GM12878 (cell line): ENCODE measurements around the gene INTS6L. TPM values are rescaled to one million over a fixed set of nuclear protein-coding genes. Genes with fewer than 3 reads are reported as not detected.

Source experiments
- ATAC-seq: fragments of 200-7000 bp; cut with Tn5 transposase; 3 replicates; pipeline ENCODE4 v1.9.1; 2020; ENCODE audit warnings: mild to moderate bottlenecking, moderate library complexity
- BruUV-seq: library from RNA; stranded (reverse); fragments of 400-500 nt; replicated peaks from 2 replicates; lab custom pipeline; 2021; lab: Mats Ljungman, UMichigan
- CTCF ChIA-PET: fragments of 300-600 bp; sonication (Branson Sonifier 250); formaldehyde crosslinking; extraction: SDS; loops from one replicate; lab custom pipeline; 2021; ENCODE audit warnings: inconsistent platforms; lab: Yijun Ruan, JAX
- POLR2A ChIA-PET: fragments of 350-600 bp; formaldehyde crosslinking; extraction: SDS; loops from one replicate; lab custom pipeline; 2021; ENCODE audit warnings: inconsistent platforms; lab: Charles Lee
- RAD21 ChIA-PET: fragments of 300-600 bp; sonication (Branson Sonifier 250); formaldehyde crosslinking; loops from one replicate; lab custom pipeline; 2023; ENCODE audit warnings: antibody characterized with exemption; ENCODE audit not compliant: unreplicated experiment; lab: Charles Lee
- SMC1A ChIA-PET: fragments of 300-600 bp; sonication (Branson Sonifier 250); formaldehyde crosslinking; loops from one replicate; lab custom pipeline; 2023; ENCODE audit not compliant: unreplicated experiment, uncharacterized antibody; lab: Charles Lee
- DNase-seq: peaks from one replicate; pipeline ENCODE4 v3.0.0-alpha.2; 2011; ENCODE audit warnings: low read depth, low spot score
- FAIRE-seq: peaks from 3 replicates; lab custom pipeline; 2011; peaks lifted over from hg19 to GRCh38; lab: Jason Lieb, UNC
- H2AFZ ChIP-seq: 2 replicates; pipeline ENCODE4 v1.6.0; 2011; ENCODE audit warnings: low read depth, low read length, control low read depth; ENCODE audit not compliant: control insufficient read depth
- H3K27ac ChIP-seq: 2 replicates; pipeline ENCODE4 v1.5.1; 2011; ENCODE audit warnings: control low read depth; ENCODE audit not compliant: control insufficient read depth, insufficient read depth
- H3K27me3 ChIP-seq, 2 experiments: replicated peaks in 1 of 2; 2 replicates each; pipeline versions ENCODE4 v1.6.0 to v1.6.1; 2011; ENCODE audit warnings: low read length in 1 of 2; ENCODE audit not compliant: control insufficient read depth in 2 of 2, insufficient read depth in 2 of 2
- H3K36me3 ChIP-seq, 2 experiments: 2 replicates each; pipeline ENCODE4 v1.5.1; 2011; ENCODE audit warnings: low read length in 1 of 2; ENCODE audit not compliant: control insufficient read depth in 2 of 2, insufficient read depth in 2 of 2
- H3K4me1 ChIP-seq: 2 replicates; pipeline ENCODE4 v1.6.1; 2011; ENCODE audit warnings: mild to moderate bottlenecking, low read length, moderate library complexity, mixed read lengths; ENCODE audit not compliant: control insufficient read depth, insufficient read depth
- H3K4me2 ChIP-seq: 2 replicates; pipeline ENCODE4 v1.6.0; 2011; ENCODE audit warnings: control low read depth; ENCODE audit not compliant: control insufficient read depth, insufficient read depth
- H3K4me3 ChIP-seq: fragments of 200-600 bp; sonication (generic); 2 replicates; pipeline ENCODE4 v1.5.1; 2016
- H3K79me2 ChIP-seq: 2 replicates; pipeline ENCODE4 v1.6.0; 2011; ENCODE audit warnings: low read length; ENCODE audit not compliant: control insufficient read depth, insufficient read depth
- H3K9ac ChIP-seq: 2 replicates; pipeline ENCODE4 v1.8.0; 2011; ENCODE audit warnings: low read length, control low read depth, mixed read lengths; ENCODE audit not compliant: control insufficient read depth, insufficient read depth
- H3K9me3 ChIP-seq: replicated peaks from 3 replicates; pipeline ENCODE4 v1.5.1; 2011; ENCODE audit warnings: mild to moderate bottlenecking, low read length; ENCODE audit not compliant: control insufficient read depth, insufficient read depth
- H4K20me1 ChIP-seq: 2 replicates; pipeline ENCODE4 v1.6.0; 2011; ENCODE audit not compliant: control insufficient read depth, insufficient read depth
- E2F8 ChIP-seq: fragments of 450-650 bp; IDR thresholded peaks from 2 replicates; pipeline ENCODE4 v1.6.1; 2018; ENCODE audit warnings: mild to moderate bottlenecking, low read depth, moderate library complexity; ENCODE audit not compliant: partially characterized antibody
- EED ChIP-seq: sonication (generic); IDR thresholded peaks from 2 replicates; pipeline ENCODE4 v1.6.1; 2016; ENCODE audit warnings: antibody characterized with exemption, low read depth
- IKZF2 ChIP-seq, 2 experiments: fragments of 450-650 bp; IDR thresholded peaks; 2 replicates each; pipeline ENCODE4 v1.6.1; 2017; ENCODE audit warnings: mild to moderate bottlenecking in 2 of 2, moderate library complexity in 2 of 2
- IRF4 ChIP-seq: IDR thresholded peaks from 2 replicates; pipeline ENCODE4 v1.6.1; 2011; ENCODE audit warnings: low read depth, low read length
- NKRF ChIP-seq: fragments of 450-650 bp; conservative IDR thresholded peaks from 2 replicates; pipeline ENCODE4 v1.6.1; 2017; ENCODE audit warnings: mild to moderate bottlenecking, moderate library complexity
- RAD51 ChIP-seq: fragments of 450-650 bp; IDR thresholded peaks from 2 replicates; pipeline ENCODE4 v1.6.1; 2016; ENCODE audit warnings: moderate library complexity, mild to moderate bottlenecking, inconsistent platforms
- REST ChIP-seq: IDR thresholded peaks from 2 replicates; pipeline ENCODE4 v1.6.1; 2012; ENCODE audit warnings: mild to moderate bottlenecking, low read depth, low read length
- TBL1XR1 ChIP-seq: IDR thresholded peaks from 2 replicates; pipeline ENCODE4 v1.6.1; 2012; ENCODE audit warnings: low read depth, low read length, improper control_type of control experiment
- WGBS: methylation state at CpG from one replicate; pipeline ENCODE4 v1.1.6; 2016; ENCODE audit warnings: low lambda C conversion rate; ENCODE audit not compliant: insufficient replicate concordance, insufficient coverage; ENCODE audit errors: missing lambda C conversion rate; 5-methylcytosine and 5-hydroxymethylcytosine counted together
- in situ Hi-C: fragments of 300-500 bp; cut with MboI; formaldehyde crosslinking; loops from 9 replicates; pipeline ENCODE4 v1.14.3; 2018; ENCODE audit warnings: mixed read lengths
- intact Hi-C: fragments of 100-400 bp; cut with micrococcal nuclease; formaldehyde crosslinking; loops from one replicate; pipeline ENCODE4 v1.14.2; 2022; ENCODE audit not compliant: unreplicated experiment
- polyA plus RNA-seq, 11 experiments: library from polyadenylated mRNA; depleted of rRNA in 4 of 11; unstranded in 6 of 11; stranded (reverse) in 5 of 11; fragments of >200 nt; fragmentation: Nextera tagmentation in 4 of 11; fragmentation: Illumina TruSeq in 1 of 11; extraction: Ambion mirVana in 4 of 11; extraction: Trizol in 1 of 11; gene quantifications; 1 replicate in 1 of 11; 2 replicates in 10 of 11; pipeline versions ENCODE4 v1.2.1 to v1.2.3, GENCODE V29; 2011 to 2016; ENCODE audit warnings: inconsistent platforms in 2 of 11, missing spikeins in 2 of 11, low read depth in 1 of 11
- total RNA-seq, 4 experiments: library from RNA; depleted of rRNA in 3 of 4; stranded (reverse); fragments of >200 nt in 3 of 4; fragmentation: Illumina TruSeq in 1 of 4; extraction: Trizol in 1 of 4; gene quantifications; 2 replicates each; pipeline versions ENCODE4 v1.2.1 to v1.2.3, GENCODE V29; 2013 to 2021

The INTS6L gene
- total and polyA plus RNA-seq, 10 of the 15 experiments (the other 5 are each of a cell fraction or from before 2014, with no cell fraction given), result 4.9 to 84.9 (median 15.3) TPM

GRCh38 chrX:135528254-135528653 lies 7.8 kb downstream of the INTS6L start:
- H4K20me1 ChIP-seq, result no peaks in the 10 kb centered on the region
- in situ Hi-C loops (no loop called here), intact Hi-C loops (no loop called here)
- no peak overlapping the region for H3K9ac ChIP-seq
- no peak overlapping the region for H3K27ac ChIP-seq
- no TSS peak for BruUV-seq
- DNase-seq, result no peak
- no peaks in the 10 kb centered on the region for H3K9me3 ChIP-seq
- no peak overlapping the region for H3K4me3 ChIP-seq
- no peaks in the 10 kb centered on the region; the same call in 1 of the 2 replicates for H3K79me2 ChIP-seq
- CTCF ChIA-PET, result interaction anchor here (1.0 to 2.2 kb wide), 2 partner anchors 9 to 16 kb away, joined by 4 to 7 read pairs; no protein-coding TSS in a partner anchor
- H3K4me1 ChIP-seq, result no peaks in the 10 kb centered on the region
- RAD21 ChIA-PET, result no interaction called here
- ATAC-seq, result no peak
- no peak overlapping the region for H2AFZ ChIP-seq
- TF ChIP-seq RAD51, result no peak
- no peak for TF ChIP-seq EED
- no peak for FAIRE-seq
- POLR2A ChIA-PET, result no interaction called here
- 53% methylated on average over 5 of the region's 5 CpGs for WGBS
- no peaks in the 10 kb centered on the region; a peak in 1 of 4 replicates for H3K36me3 ChIP-seq
- no peaks in the 10 kb centered on the region for H3K27me3 ChIP-seq
- SMC1A ChIA-PET, result no interaction called here
- no peak overlapping the region for H3K4me2 ChIP-seq

- RAD21 ChIA-PET, result no interaction called here
- intact Hi-C loops (no loop called here), in situ Hi-C loops (no loop called here)
- H3K9me3 ChIP-seq, result no peaks in the 10 kb centered on the region
- H3K4me2 ChIP-seq, result no peak overlapping the region
- no peak overlapping the region for H3K27ac ChIP-seq
- H3K79me2 ChIP-seq, result no peaks in the 10 kb centered on the region; the same call in 1 of the 2 replicates
- no TSS peak for BruUV-seq
- ATAC-seq (no peak), FAIRE-seq (no peak), DNase-seq (no peak)
- no peak overlapping the region for H3K4me3 ChIP-seq
- no peaks in the 10 kb centered on the region for H3K4me1 ChIP-seq
- no peaks in the 10 kb centered on the region; a peak in 1 of 4 replicates for H3K36me3 ChIP-seq
- CTCF ChIA-PET, result interaction anchor here (1.0 kb wide), 1 partner anchor 8 kb away, joined by 4 read pairs; no protein-coding TSS in a partner anchor
- POLR2A ChIA-PET, result no interaction called here
- H3K9ac ChIP-seq, result no peak overlapping the region
- H3K27me3 ChIP-seq, result no peaks in the 10 kb centered on the region
- H4K20me1 ChIP-seq, result no peaks in the 10 kb centered on the region
- no peak overlapping the region for H2AFZ ChIP-seq
- TF ChIP-seq IKZF2 (IDR thresholded peaks at IDR 0.05), result no peak
- TF ChIP-seq EED, result no peak
- no peak for TF ChIP-seq NKRF
- no peak for TF ChIP-seq REST
- TF ChIP-seq E2F8, result no peak
- no peak for TF ChIP-seq IRF4
- no peak for TF ChIP-seq TBL1XR1
- SMC1A ChIA-PET, result interaction anchor here (0.5 kb wide), 1 partner anchor 637 kb away, joined by 3 read pairs; no protein-coding TSS in a partner anchor
- WGBS, result 79% methylated on average over 3 of the region's 3 CpGs
These were observed 8.3 kb downstream of the INTS6L start for GRCh38 chrX:135528756-135529155.
